HL-60 (cell line): Measurements from ENCODE around the gene SLC2A8.
A peak's percentile ranks its signal among the peaks of the same experiment; 100 is the strongest.

Source experiments
- DNase-seq, 2 experiments: peaks; one replicate each; pipeline ENCODE4 v3.0.0-alpha.2; 2010 to 2020; ENCODE audit warnings: low read depth in 1 of 2, low spot score in 1 of 2
- H3K27ac ChIP-seq: fragments of 250-450 bp; sonication (Bioruptor Pico); replicated peaks from 2 replicates; pipeline ENCODE4 v1.5.1; 2020; ENCODE audit warnings: mild to moderate bottlenecking, moderate library complexity
- H3K27me3 ChIP-seq: fragments of 250-450 bp; sonication (Bioruptor Pico); 2 replicates; pipeline ENCODE4 v1.5.1; 2021; ENCODE audit warnings: mild to moderate bottlenecking, moderate library complexity; ENCODE audit not compliant: insufficient read depth, poor library complexity, severe bottlenecking
- H3K4me3 ChIP-seq: replicated peaks from 2 replicates; pipeline ENCODE4 v1.5.1; 2011; ENCODE audit warnings: mild to moderate bottlenecking, control low read depth, low read length; ENCODE audit not compliant: insufficient read depth
- CTCF ChIP-seq: IDR thresholded peaks from one replicate; pipeline ENCODE4 v1.5.1; 2011; ENCODE audit warnings: low read length, control low read depth, inconsistent platforms; ENCODE audit not compliant: insufficient read depth
- GABPA ChIP-seq: IDR thresholded peaks from 2 replicates; pipeline ENCODE4 v1.6.1; 2012; ENCODE audit warnings: low read depth
- POLR2AphosphoS5 ChIP-seq: IDR thresholded peaks from 2 replicates; pipeline ENCODE4 v1.6.1; 2012; ENCODE audit warnings: low read depth
- REST ChIP-seq: IDR thresholded peaks from 2 replicates; pipeline ENCODE4 v1.6.1; 2012; ENCODE audit warnings: low read depth; ENCODE audit not compliant: insufficient replicate concordance
- SPI1 ChIP-seq: IDR thresholded peaks from 2 replicates; pipeline ENCODE4 v1.6.1; 2012; ENCODE audit warnings: low read depth, mild to moderate bottlenecking, borderline replicate concordance

SLC2A8 gene

GRCh38 chr9:127393645-127394044 is 3.3 kb upstream of the SLC2A8 start:
- H3K4me3 ChIP-seq: no peak overlapping the region
- no peak for DNase-seq
- no peaks in the 10 kb centered on the region for H3K27me3 ChIP-seq
- no peak overlapping the region for H3K27ac ChIP-seq
- TF ChIP-seq SPI1: no peak
- TF ChIP-seq CTCF: no peak
- no peak for TF ChIP-seq POLR2AphosphoS5
- TF ChIP-seq REST: no peak
- TF ChIP-seq GABPA: no peak

- H3K27ac ChIP-seq: peak overlapping the region; percentile 52
- no peak for TF ChIP-seq SPI1
- no peaks in the 10 kb centered on the region for H3K27me3 ChIP-seq
- no peak overlapping the region for H3K4me3 ChIP-seq
- peak in 1 of 2 experiments; percentile 48 for DNase-seq
Measured at GRCh38 chr9:127395497-127396252, 1.3 kb upstream of the SLC2A8 start.

GRCh38 chr9:127396253-127396807 is 639 bp upstream of the SLC2A8 start:
- Histone ChIP-seq H3K27ac (peak overlapping the region; percentile 52), H3K27me3 (no peaks in the 10 kb centered on the region), H3K4me3 (no peak overlapping the region)
- no peak for TF ChIP-seq CTCF
- TF ChIP-seq GABPA: no peak
- no peak for TF ChIP-seq POLR2AphosphoS5
- DNase-seq: no peak

GRCh38 chr9:127397646-127398274 is 791 bp downstream of the SLC2A8 start:
- Histone ChIP-seq H3K4me3 (peak overlapping the region; percentile 31), H3K27me3 (no peaks in the 10 kb centered on the region), H3K27ac (no peak overlapping the region)
- no peak for TF ChIP-seq CTCF
- no peak for TF ChIP-seq POLR2AphosphoS5
- TF ChIP-seq SPI1: no peak
- no peak for TF ChIP-seq GABPA
- no peak for TF ChIP-seq REST
- peak in 1 of 2 experiments; percentile 36 for DNase-seq
